HG02970 (cell line): ENCODE measurements around the gene SOWAHC.
"Not testable (repeated sequence)": the region's sequence is repeated elsewhere in the genome, so short reads cannot be mapped to it uniquely, and the experiment has no call there.

Source experiments
- ATAC-seq: cut with Tn5 transposase; IDR thresholded peaks from one replicate; pipeline ENCODE4 v1.9.1; 2021; ENCODE audit warnings: mild to moderate bottlenecking, moderate library complexity, moderate number of reproducible peaks; ENCODE audit not compliant: unreplicated experiment, low FRiP score

The SOWAHC gene

GRCh38 chr2:109614715-109615636, 812 bp downstream of the SOWAHC start:
- no peak for ATAC-seq

GRCh38 chr2:109615637-109616144, 1.5 kb downstream of the SOWAHC start:
- no peak for ATAC-seq

- no peak for ATAC-seq
These were observed 2.0 kb downstream of the SOWAHC start for GRCh38 chr2:109616184-109616583.

GRCh38 chr2:109619032-109619615, 5.0 kb downstream of the SOWAHC start:
- ATAC-seq = no peak

GRCh38 chr2:109623297-109623696, 9.1 kb downstream of the SOWAHC start:
- no peak for ATAC-seq

- ATAC-seq = no peak
These were observed 9.8 kb downstream of the SOWAHC start for GRCh38 chr2:109623923-109624322.

- no peak for ATAC-seq
These were observed 10.2 kb downstream of the SOWAHC start for GRCh38 chr2:109624339-109624738.

- not testable (repeated sequence) for ATAC-seq
These were observed 14.2 kb downstream of the SOWAHC start for GRCh38 chr2:109628321-109628720.

GRCh38 chr2:109629867-109630266, 15.7 kb downstream of the SOWAHC start:
- ATAC-seq = no peak

GRCh38 chr2:109630441-109631430, 16.6 kb downstream of the SOWAHC start:
- no peak for ATAC-seq

- ATAC-seq = no peak
These were observed 17.6 kb downstream of the SOWAHC start for GRCh38 chr2:109631741-109632140.

- ATAC-seq = no peak
These were observed 18.1 kb downstream of the SOWAHC start for GRCh38 chr2:109632158-109632789.

GRCh38 chr2:109633284-109633961, 19.3 kb downstream of the SOWAHC start:
- no peak for ATAC-seq

GRCh38 chr2:109635426-109636304, 21.5 kb downstream of the SOWAHC start:
- no peak for ATAC-seq

- ATAC-seq = no peak
These were observed 22.2 kb downstream of the SOWAHC start for GRCh38 chr2:109636317-109636716.

- no peak for ATAC-seq
These were observed 23.8 kb downstream of the SOWAHC start for GRCh38 chr2:109637749-109638570.

- no peak for ATAC-seq
These were observed 24.6 kb downstream of the SOWAHC start for GRCh38 chr2:109638795-109639194.

GRCh38 chr2:109640000-109640399, 25.8 kb downstream of the SOWAHC start:
- ATAC-seq = not testable (repeated sequence)
